Cardiac ventricle fibroblast (primary cell): ENCODE results near the gene POLR2M. TPM values are rescaled to one million over a fixed set of nuclear protein-coding genes. Genes with fewer than 3 reads are reported as not detected.

ENCODE experiments used
- total RNA-seq: library from RNA; depleted of rRNA; stranded (reverse); fragments of >200 nt; gene quantifications from 2 replicates; pipeline ENCODE4 v1.2.3, GENCODE V29; 2015

Gene POLR2M
- 45.6 and 203 TPM in 2 replicates for total RNA-seq

DNA sequence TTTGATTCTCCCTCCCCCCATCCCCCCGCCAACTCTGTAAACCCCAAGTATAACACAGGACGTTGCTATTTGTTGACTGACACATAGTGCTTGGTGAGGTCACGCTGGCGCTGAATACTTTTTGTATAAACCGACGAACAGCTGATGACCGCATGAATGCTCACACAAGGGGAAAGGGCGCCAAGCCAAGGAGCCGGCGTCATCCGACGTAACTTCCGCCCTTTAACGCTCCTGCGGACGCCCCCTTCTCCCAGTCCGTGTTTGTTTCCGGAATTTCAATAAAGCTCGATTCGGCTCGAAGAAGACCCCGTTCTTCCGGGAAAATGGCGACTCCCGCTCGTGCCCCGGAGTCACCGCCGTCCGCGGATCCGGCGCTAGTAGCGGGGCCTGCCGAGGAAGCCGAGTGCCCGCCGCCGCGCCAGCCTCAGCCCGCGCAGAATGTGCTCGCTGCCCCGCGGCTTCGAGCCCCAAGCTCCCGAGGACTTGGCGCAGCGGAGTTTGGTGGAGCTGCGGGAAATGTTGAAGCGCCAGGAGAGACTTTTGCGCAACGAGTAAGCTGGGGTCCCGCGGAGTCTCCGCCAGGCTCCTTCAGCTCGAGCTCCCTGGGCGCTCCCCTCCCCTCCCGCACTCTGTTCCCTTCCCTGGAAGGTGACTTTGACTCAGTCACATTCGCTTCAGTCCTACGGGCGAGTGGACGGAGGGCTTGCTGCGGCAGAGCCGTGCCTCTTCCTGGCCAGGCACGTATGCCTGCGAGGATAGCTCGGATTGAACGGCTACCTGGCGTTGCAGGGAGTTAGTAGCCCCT lies at the start of gene POLR2M:
TSS of gene POLR2M (plus strand) at position 310 of the 805 bp plus-strand sequence. CDS start at position 439, 129 bp downstream.

Other genes with a start within 250 kb of the POLR2M start
- 0.81 and 0.83 TPM in 2 replicates for gene MYZAP, start 114.8 kb upstream of the POLR2M start, total RNA-seq